ENCODE data around the gene NRP1. TPM values are rescaled to one million over a fixed set of nuclear protein-coding genes. Genes with fewer than 3 reads are reported as not detected.

The NRP1 gene
- total and polyA plus RNA-seq, 8 donors: 79.8 to 203 (median 164) TPM

DNA sequence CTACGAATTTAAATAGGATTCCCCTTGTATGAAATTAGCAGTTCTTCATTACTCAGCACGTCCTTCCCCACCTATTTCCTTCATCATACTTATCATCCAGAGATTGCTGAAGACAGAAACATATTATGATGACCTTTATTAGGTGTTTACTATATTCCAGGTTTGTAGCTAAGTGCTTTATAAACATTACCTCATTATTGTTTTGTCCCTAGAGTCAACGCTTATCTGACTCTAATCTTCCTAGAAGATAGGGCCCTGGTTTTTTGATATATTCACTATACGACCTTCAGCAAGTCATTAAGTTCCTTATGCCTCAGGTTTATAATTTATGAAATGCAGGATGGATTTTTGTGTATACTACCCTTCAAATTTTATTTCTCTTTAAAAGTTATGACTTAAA lies 36.8 kb upstream of the NRP1 start:
- Histone ChIP-seq H3K27me3 (no peaks in the 10 kb centered on the region), H3K27ac (no peak overlapping the region), H3K9me3 (peaks cover 0 to 7% of the 10 kb centered on the region in 2 donors), H3K4me1 (no peaks in the 10 kb centered on the region), H3K36me3 (no peaks in the 10 kb centered on the region), H3K4me3 (no peak overlapping the region)
- intact Hi-C loops (cut with DNase I): no loop called here
- TF ChIP-seq, protein P1, sequence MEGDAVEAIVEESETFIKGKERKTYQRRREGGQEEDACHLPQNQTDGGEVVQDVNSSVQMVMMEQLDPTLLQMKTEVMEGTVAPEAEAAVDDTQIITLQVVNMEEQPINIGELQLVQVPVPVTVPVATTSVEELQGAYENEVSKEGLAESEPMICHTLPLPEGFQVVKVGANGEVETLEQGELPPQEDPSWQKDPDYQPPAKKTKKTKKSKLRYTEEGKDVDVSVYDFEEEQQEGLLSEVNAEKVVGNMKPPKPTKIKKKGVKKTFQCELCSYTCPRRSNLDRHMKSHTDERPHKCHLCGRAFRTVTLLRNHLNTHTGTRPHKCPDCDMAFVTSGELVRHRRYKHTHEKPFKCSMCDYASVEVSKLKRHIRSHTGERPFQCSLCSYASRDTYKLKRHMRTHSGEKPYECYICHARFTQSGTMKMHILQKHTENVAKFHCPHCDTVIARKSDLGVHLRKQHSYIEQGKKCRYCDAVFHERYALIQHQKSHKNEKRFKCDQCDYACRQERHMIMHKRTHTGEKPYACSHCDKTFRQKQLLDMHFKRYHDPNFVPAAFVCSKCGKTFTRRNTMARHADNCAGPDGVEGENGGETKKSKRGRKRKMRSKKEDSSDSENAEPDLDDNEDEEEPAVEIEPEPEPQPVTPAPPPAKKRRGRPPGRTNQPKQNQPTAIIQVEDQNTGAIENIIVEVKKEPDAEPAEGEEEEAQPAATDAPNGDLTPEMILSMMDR (IDR thresholded peaks at IDR 0.05): no peak
- ATAC-seq (no peak), DNase-seq (no peak)

- no peak overlapping the region for H3K4me3 ChIP-seq
- TF ChIP-seq, protein P1 (IDR thresholded peaks at IDR 0.05): no peak
- H3K27ac ChIP-seq: no peak overlapping the region
- H3K9me3 ChIP-seq: peaks cover 0 to 14% of the 10 kb centered on the region in 2 donors
- intact Hi-C loops (cut with DNase I): no loop called here
- no peak for ATAC-seq
- no peaks in the 10 kb centered on the region for H3K27me3 ChIP-seq
- no peaks in the 10 kb centered on the region for H3K36me3 ChIP-seq
- no peaks in the 10 kb centered on the region for H3K4me1 ChIP-seq
- DNase-seq: no peak
Observed at GRCh38 chr10:33370434-33370930, 36.0 kb upstream of the NRP1 start.

- H3K9me3 ChIP-seq: peaks cover 0 to 14% of the 10 kb centered on the region in 2 donors
- DNase-seq (peak in 1 of 4 donors; percentile 49), ATAC-seq (no peak)
- H3K4me3 ChIP-seq: no peak overlapping the region
- H3K4me1 ChIP-seq: no peaks in the 10 kb centered on the region
- no peaks in the 10 kb centered on the region for H3K27me3 ChIP-seq
- H3K36me3 ChIP-seq: no peaks in the 10 kb centered on the region
- intact Hi-C loops (cut with DNase I): no loop called here
- H3K27ac ChIP-seq: no peak overlapping the region
- TF ChIP-seq, protein P1 (IDR thresholded peaks at IDR 0.05): no peak
Observed at GRCh38 chr10:33368086-33368485, 33.6 kb upstream of the NRP1 start.

DNA sequence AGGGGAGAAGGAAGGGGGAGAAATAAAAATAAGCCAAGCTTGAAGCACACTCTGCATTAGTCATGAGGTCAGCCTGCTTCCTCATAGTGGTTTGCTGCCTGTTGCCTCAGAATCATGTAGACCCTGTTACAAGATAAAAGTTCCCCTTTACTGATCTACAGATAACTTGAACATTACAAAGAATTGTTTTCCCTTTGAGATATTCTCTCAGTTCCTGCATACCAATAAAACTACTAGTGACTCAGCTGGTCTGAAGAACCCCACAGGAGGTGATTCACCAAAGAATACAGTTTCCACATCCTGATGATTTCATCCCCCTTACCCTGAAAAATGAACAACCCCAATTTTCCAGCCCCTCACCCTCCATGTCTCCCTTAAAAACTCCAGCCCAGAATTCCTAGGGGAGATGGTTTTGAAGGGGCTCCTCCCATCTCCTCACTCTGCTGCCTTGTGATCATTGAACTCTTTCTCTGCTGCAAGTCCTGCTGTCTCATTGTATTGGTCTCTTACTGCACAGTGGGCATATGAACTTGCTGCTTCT lies 31.5 kb upstream of the NRP1 start:
- Histone ChIP-seq H3K9me3 (peaks cover 0 to 14% of the 10 kb centered on the region in 2 donors), H3K4me3 (no peak overlapping the region), H3K4me1 (no peaks in the 10 kb centered on the region), H3K27ac (peak overlapping the region in 1 of 2 donors; percentile 38), H3K27me3 (no peaks in the 10 kb centered on the region), H3K36me3 (no peaks in the 10 kb centered on the region)
- intact Hi-C loops (cut with DNase I): no loop called here
- ATAC-seq: peak; percentile 74
- no peak for DNase-seq
- TF ChIP-seq, protein P1 (IDR thresholded peaks at IDR 0.05): no peak

- no peaks in the 10 kb centered on the region for H3K27me3 ChIP-seq
- TF ChIP-seq, protein P1 (IDR thresholded peaks at IDR 0.05): no peak
- H3K27ac ChIP-seq: peak overlapping the region in 1 of 2 donors; percentile 38
- no peak for DNase-seq
- no peak overlapping the region for H3K4me3 ChIP-seq
- intact Hi-C loops (cut with DNase I): no loop called here
- peaks cover 0 to 14% of the 10 kb centered on the region in 2 donors for H3K9me3 ChIP-seq
- H3K4me1 ChIP-seq: no peaks in the 10 kb centered on the region
- H3K36me3 ChIP-seq: no peaks in the 10 kb centered on the region
- ATAC-seq: no peak
Observed at GRCh38 chr10:33365301-33365700, 30.8 kb upstream of the NRP1 start.
